Brain pericyte (primary cell): ENCODE data around the gene CMTR1.
"Not testable (repeated sequence)": the region's sequence is repeated elsewhere in the genome, so short reads cannot be mapped to it uniquely, and the experiment has no call there.

ENCODE experiments used
- DNase-seq: peaks from one replicate; pipeline ENCODE4 v3.0.0-alpha.2; 2012; ENCODE audit warnings: low read depth, low spot score

CMTR1 gene, protein sequence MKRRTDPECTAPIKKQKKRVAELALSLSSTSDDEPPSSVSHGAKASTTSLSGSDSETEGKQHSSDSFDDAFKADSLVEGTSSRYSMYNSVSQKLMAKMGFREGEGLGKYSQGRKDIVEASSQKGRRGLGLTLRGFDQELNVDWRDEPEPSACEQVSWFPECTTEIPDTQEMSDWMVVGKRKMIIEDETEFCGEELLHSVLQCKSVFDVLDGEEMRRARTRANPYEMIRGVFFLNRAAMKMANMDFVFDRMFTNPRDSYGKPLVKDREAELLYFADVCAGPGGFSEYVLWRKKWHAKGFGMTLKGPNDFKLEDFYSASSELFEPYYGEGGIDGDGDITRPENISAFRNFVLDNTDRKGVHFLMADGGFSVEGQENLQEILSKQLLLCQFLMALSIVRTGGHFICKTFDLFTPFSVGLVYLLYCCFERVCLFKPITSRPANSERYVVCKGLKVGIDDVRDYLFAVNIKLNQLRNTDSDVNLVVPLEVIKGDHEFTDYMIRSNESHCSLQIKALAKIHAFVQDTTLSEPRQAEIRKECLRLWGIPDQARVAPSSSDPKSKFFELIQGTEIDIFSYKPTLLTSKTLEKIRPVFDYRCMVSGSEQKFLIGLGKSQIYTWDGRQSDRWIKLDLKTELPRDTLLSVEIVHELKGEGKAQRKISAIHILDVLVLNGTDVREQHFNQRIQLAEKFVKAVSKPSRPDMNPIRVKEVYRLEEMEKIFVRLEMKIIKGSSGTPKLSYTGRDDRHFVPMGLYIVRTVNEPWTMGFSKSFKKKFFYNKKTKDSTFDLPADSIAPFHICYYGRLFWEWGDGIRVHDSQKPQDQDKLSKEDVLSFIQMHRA

DNA sequence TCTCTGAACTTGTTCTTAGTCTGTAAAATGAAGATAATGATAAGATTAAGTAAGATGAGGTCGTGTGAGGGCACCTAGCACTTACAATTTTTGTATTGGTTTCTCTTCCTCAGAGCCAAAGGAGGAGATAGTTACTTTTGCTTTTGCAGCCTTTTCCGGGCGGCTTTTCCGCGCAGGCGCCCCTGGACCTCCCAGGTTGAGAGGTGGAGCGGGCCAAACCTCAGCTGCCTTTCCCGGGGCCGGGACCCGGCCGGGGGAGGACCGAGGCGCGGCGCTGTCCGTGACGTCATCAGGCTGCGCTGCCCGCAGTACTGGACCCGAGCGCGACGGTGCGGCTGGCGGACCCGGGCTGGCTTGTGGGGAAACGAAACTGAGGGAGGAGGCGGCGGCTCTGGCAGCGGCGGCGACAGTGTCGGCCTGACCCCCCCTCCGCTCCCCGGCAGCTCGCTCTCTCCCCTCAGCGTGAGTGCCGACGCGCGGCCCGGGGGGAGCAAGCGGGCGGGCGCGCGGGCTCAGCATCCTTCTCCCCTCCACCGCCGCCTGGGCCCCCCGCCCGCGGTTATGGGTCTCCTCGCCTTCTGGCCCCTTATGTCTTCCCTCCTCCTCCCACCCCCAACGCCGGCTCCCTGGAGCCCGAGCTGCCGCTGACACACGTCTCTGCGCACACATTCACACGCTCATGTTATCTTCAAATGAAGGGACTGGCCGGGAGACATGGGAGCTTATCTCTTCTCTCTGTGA, at the start of gene CMTR1:
Gene CMTR1, plus strand, starts transcription at position 306 of the 741 bp plus-strand sequence. CDS start 2,409 bp downstream, outside the sequence.
- DNase-seq: peak; percentile 34

DNA sequence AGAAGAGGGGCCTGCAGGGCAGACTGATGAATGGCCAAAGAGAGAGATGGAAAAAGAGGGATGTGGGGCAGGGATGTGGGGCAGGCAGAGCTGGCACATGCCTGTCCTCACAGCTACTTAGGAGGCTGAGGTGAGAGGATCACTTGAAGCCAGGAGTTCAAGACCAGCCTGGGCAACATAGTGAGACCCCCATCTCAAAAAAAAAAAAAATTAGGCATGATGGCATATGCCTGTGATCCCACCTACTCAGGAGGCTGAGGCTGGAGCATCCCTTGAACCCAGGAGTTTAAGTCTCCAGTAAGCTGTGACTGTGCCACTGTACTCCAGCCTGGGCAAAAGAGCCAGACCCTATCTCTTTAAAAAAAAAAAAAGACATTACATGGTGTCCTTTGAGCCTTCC, 44.4 kb upstream of the CMTR1 start:
- no peak for DNase-seq

DNA sequence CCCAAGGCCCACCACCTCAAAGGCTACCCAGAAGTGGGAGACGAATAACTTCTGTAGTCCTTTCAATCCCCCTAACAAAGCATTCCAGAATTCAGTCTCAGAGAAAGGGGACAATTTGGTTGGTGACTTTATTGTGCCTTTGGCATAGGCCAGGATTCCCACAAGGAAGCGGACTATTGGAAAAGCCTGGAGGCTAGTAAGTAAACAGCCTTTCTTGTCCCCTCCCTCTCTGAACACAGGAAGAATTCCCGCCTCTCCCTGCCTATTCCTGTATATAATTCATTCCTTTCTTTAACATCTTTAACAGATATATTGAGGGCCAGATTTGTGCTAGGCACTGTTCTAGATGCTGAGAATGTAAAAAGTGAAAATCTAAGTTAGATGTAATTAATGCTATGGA, 43.2 kb upstream of the CMTR1 start:
- no peak for DNase-seq

DNA sequence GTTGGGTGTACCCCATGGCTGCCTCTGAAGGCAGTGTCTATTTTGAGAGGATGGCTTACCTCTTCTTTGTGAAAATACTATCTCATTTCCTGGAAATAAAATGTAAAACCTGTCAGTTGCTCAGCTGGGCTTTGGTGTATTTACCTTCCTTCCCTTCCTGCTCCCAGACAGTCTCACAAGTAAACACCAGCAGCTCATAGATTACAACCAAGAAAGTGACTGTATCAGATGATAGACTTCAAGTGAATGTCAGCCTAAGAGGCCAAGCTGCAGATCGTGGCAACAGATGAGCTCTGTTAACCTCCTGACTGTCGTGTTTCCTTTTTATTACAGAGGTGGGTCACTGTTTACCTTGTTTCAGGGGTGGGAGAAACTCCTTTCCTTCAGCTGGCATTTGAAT, 41.9 kb upstream of the CMTR1 start:
- no peak for DNase-seq

DNA sequence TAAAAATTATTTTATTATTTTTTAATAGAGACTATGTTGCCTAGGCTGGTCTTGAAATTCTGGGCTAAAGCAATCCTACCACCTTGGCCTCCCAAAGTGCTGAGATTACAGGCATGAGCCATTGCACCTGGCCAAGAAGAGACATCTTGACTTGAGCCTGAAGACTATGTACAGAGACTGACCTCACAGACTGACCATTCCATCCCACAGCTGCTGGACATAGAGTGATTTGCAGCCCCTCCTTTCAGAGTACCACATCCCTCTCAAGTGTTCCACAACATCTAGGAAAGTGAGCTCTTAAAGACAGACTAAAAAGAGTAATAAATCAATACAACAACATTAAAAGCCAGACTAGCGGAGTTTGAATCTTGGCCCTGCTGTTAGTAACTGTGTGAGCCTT, 40.2 kb upstream of the CMTR1 start:
- DNase-seq: no peak

DNA sequence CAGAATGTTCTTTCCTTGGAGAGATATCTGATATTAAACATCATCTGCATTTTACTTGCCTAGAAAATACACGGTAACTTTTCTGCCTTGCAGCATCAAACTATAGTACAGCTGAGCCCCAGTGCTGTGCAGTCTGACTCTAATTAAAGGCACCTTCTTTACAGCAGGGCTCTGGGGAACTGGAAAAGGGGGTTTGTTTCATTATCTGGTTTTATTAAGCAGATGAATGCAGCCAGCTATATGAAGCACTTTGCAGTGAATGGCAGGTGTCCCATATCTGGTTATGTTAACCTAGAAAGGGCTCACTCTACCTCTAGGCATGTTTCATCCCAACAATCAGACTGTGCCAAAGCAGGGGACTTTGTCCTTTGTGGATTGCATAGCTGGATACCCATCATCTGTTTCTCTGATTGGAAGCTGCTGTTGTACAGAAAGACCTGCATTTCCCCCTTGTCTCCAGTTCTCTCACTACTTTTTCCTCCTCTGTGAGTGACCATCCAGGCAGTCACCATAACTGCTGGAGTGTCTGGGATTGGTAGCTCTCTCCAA, 39.6 kb upstream of the CMTR1 start:
- no peak for DNase-seq

DNA sequence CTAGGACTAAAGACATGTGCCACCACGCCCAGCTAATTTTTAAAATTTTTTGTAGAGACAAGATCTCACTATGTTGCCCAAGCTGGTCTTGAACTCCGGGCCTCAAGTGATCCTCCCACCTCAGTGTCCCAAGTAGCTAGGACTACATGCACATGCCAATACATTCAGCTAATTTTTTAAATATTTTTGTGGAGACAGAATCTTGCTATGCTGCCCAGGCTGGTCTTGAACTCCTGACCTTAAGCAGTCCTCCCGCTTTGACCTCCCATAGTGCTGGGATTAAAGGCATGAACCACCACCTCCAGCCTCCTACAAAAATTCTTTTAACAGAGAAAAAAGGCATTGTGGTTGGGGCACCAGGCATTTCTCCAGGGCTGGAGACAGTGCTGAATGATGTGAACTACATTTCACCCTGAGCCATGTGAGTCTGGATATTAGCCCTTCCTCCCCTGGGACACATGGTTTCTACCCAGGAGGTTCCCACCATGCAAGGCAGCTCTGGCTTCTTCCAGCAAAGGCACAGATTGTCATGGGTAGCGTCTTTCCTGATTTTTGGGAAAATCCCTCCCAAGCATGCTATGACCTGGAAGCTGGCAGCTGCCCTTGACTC, 36.3 kb upstream of the CMTR1 start:
- no peak for DNase-seq

DNA sequence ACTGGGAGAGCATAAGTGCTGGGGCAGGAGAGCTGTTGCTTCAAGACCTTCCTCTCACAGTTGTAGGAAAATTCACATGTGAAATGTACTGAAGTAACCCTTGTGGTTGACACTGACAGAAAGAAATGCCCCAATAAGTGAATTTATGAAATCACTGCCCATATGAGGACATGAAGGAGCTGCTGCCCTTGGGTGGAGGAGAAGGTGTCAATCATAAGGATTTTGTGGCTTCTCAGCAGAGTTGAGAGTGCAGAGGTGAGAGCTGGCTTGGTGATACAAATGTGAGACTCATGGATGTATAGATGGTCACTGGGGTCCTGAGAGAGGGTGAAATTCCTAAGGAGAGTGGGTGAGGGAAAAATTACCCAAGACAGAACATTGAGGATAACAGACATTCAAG, 33.9 kb upstream of the CMTR1 start:
- DNase-seq: no peak

DNA sequence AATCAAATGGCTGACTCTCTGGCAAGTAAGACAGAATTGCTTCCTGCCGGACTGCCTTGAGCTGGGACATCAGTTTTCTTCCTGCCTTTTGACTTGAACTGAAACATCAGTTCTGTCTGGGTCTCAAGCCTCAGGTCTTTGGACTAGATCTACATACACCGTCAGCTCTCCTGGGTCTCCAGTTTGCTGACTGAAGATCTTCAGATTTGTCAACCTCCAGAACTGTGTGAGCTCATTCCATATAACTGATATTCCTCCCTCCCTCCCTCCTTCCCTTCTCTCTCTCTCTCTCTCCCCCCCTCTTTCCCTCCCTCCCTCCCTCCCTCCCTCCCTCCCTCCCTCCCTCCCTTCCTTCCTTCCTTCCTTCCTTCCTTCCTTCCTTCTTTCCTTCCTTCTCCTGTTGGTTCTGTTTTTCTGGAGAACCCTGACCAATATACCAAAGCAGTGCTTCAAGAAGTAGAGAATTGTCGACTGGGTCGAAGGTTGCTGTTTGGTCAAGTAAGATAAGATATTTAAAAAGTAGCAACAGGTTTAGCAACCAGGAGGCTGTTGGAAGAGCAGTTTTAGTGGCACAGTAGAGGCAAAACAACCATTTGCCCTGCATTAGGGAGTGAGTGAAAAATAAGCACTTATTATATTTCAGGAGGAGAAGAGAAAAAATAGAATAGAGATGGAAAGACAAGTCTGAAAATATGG, 33.1 kb upstream of the CMTR1 start:
- DNase-seq: no peak

DNA sequence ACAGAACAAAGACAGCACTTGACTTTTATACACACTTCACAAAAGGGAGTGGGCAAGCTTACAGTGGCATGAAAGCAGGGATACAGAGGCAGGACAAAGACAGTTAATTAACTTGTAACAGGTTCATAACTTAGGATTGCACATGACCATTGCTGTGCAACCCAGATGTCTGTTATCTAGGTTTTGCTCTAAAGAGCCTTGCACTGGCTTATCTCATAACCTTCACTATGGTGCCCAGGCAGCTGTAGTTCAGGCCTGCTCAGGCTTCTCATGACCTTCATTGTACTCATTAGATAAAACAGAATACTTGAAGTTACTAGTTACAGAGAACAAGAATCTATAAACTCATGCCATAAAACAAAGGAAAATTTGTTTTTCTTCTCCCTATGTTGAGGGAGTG, 31.4 kb upstream of the CMTR1 start:
- not testable (repeated sequence) for DNase-seq

DNA sequence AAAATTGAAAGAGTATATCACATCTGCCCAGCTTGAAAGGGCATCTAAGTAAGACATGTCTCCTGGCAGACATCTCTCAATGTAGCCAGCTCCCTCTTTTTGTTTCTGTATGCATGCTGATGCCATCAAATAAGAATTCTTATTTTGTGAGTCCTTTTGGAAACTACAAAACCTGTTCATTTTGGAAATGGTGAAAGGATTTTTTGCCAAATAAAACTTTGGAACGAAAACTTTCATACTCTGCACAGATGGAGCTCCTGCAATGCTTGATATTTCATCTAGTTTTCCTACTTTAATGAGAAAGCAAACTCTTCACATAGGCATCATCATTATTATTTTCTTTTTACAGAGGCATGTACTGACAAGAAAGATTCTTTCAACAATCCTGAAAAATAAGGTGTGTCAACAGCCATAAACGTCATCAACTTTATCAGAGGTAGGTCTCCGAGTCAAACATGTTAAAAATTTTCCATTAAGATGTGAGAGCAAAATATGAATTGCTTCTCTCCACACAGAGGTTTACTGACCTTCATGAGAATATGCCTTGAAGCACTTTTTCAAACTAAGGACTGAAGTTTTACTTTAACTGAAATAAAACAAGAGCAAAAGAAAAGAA, 26.2 kb upstream of the CMTR1 start:
- no peak for DNase-seq

DNA sequence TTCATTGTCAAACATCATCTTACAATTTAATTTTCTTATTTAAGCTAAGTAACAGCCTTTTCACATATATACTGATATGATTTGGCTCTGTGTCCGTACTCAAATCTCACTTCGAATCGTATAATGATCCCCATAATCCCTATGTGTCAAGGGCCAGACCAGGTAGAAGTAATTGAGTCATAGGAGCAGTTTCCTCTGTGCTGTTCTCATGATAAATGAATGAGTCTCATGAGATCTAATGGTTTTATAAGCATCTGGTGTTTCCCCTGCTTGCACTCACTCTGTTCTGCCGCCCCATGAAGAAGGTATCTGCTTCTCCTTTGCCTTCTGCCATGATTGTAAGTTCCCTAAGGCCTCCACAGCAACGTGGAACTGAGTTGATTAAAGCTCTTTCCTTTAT, 25.1 kb upstream of the CMTR1 start:
- no peak for DNase-seq

DNA sequence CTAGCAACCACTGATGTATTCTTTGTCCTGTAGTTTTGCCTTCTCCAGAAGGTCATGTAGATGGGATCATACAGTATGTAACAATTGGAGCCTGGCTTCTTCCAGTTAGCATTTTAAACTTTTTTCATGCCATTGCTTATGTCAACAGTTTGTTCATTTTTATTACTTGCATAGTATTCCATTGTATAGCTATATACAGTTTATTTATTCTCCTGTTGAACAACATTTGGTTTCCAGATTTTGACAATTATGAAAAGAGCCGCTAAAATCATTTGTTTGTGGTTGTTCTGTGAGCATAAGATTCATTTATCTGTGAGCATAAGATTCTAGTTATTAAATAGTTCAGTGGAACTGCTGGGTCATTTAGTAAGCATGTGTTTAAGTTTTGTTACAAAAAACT, 23.5 kb upstream of the CMTR1 start:
- no peak for DNase-seq

DNA sequence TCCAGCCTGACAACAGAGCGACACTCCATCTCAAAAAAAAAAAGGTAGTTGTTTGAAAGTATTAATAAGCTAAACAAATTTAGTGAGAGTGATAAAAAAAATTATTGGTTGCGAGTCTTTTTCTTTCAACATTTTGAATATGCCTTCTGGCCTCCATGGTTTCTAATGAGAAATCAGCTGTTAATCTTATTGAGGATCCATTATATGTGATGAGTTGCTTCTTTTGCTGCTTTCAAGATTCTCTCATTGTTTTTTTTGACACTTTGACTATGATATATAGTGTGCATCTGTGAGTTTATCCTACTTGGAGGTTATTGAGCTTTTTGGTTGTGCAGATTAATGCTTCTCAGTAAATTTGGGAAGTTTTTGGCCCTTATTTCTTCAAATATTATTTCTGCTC, 15.6 kb upstream of the CMTR1 start:
- no peak for DNase-seq

DNA sequence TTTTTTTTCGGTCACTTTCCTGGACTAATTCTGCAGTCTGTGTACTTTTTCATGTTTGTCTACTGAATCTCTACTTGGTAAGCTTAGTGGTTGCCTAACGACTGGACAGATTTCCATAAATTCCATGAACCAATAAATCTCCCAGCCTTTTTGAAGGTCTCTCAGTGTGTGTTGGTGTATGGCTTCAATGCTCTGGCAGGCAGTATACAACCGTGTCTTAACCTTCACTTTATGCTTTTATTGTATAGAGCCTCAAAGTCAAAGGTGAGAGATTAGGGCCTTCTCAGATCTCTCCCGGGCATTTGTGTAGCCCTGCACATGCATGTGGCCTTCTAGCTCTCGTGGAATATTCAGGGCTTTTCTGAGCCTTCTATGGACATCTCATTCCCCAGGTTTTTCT, 14.3 kb upstream of the CMTR1 start:
- DNase-seq: no peak

DNA sequence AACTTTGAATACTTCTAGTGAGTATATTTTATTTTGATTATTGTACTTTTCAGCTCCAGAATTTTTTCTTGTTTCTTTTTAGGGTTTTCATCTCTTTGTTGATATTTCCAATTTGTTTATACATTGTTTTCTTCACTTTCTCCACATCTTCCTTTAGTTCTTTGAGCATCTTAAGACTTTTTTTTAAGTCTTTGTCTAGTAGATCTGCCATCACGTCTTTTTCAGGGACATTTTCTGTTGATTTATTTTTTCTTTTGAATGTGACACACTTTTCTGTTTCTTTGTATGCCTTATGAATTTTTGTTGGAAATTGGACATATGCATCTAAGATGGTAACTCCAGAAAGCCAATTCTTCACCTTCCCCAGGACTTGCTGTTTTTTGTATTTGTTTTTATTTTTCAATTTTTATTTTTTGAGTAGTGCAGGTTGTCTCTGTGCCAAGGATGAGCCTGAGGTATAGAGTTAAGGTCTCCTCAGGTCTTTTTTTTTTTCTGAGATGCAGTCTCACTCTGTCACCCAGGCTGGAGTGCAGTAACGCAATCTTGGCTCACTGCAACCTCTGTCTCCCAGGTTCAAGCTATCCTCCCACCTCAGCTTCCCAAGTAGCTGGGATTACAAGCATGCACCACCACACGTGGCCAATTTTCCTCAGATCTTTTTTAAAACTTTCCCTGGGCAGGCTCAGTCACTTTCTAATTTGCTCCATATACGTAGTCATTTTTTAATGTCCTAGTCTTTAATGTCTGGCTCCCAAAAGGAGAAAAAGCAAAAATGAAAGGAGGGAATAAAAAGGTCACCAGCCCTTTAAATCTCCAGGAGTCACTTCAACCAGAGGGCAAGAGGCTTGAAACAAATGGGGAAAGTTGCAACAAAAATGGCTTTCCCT, 6.7 kb upstream of the CMTR1 start:
- no peak for DNase-seq

DNA sequence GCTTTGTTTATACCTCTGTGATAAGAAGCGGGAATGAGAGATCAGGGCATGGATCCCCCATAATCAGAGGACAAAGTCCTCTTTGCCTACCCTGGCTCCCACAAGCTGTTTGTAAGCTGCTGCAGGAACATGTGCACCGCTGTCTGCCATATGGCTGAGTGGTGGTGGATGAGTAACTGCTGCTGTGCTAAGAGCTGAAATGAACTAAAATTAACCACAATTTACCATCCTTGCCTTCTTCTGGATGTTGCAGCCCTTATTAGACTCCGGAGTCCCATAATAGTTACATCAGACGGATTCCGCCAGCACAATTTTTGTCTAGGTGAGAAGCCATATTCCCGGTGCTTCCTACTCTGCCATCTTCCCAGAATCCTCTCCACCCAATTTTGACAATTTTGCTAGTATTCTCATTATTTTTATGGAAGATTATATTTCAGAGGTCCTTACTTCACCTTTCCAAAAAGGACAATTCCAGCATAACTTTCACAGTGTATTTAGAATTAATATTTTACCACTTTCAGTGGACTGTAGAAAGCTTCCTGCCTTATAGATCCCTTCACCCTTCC, 6.0 kb upstream of the CMTR1 start:
- DNase-seq: no peak

DNA sequence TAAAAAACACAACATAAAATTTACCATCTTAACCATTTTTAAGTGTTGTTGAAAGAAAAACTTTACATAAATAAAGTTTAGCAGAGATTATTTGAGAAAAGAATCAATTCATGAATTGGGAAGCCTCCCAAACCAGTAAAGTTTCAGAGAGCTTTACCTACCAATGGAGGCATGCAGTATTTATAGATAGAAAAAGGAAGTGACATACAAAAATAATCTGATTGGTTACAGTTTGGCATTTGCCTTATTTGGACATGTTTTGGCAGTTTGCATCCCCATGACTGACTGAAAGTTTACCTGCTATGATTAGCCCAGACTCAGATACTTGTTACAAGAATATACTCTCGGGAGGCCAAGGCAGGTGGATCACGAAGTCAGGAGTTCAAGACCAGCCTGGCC, 3.7 kb upstream of the CMTR1 start:
- DNase-seq: no peak

DNA sequence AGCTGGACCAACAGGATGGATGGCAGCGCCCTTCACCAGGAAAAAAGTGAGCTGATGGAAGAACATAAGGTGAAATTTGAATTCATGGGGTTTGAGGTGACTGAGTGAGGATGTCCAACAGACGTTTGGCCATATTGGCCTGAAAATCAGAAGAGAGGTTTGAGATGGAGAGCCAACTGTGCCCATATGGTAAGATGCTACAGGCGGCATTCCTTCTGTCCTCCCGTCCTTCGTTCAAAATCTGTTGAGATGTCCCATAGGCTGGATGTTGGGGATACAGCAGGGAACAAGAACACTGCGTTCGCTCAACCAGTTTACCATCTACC, 468 bp upstream of the CMTR1 start:
- DNase-seq: no peak
